PC-9 (cell line): ENCODE measurements around the gene PPP2R2B. TPM values are rescaled to one million over a fixed set of nuclear protein-coding genes. Genes with fewer than 3 reads are reported as not detected.

Experiments used
- BruUV-seq: library from RNA; stranded (reverse); fragments of 400-500 nt; replicated peaks from 2 replicates; lab custom pipeline; 2021; lab: Mats Ljungman, UMichigan
- CTCF ChIA-PET: fragments of 300-600 bp; sonication (Branson Sonifier 250); formaldehyde crosslinking; loops from one replicate; lab custom pipeline; 2022; ENCODE audit warnings: antibody characterized with exemption; lab: Charles Lee
- POLR2A ChIA-PET: fragments of 300-600 bp; sonication (Branson Sonifier 250); formaldehyde crosslinking; loops from one replicate; lab custom pipeline; 2022; ENCODE audit warnings: antibody characterized with exemption; ENCODE audit not compliant: unreplicated experiment; lab: Charles Lee
- DNase-seq, 2 experiments: peaks; one replicate each; pipeline versions ENCODE4 v3.0.0 to v3.0.0-alpha.2; 2015 to 2022; ENCODE audit warnings: mixed read lengths in 1 of 2
- H2AFZ ChIP-seq: fragments of 200-600 bp; sonication (generic); 2 replicates; pipeline ENCODE4 v1.8.1; 2017; ENCODE audit warnings: antibody characterized with exemption
- H3F3A ChIP-seq: fragments of 200-600 bp; sonication (generic); 2 replicates; pipeline ENCODE4 v1.8.1; 2017; ENCODE audit warnings: antibody characterized with exemption, mild to moderate bottlenecking, low read depth; ENCODE audit not compliant: insufficient read depth
- H3K27ac ChIP-seq: fragments of 200-600 bp; sonication (generic); 2 replicates; pipeline ENCODE4 v1.6.1; 2016; ENCODE audit warnings: mixed run types
- H3K27me3 ChIP-seq: fragments of 200-600 bp; sonication (generic); 2 replicates; pipeline ENCODE4 v1.6.1; 2016; ENCODE audit warnings: low read depth, mixed run types; ENCODE audit not compliant: insufficient read depth
- H3K36me3 ChIP-seq: fragments of 200-600 bp; sonication (generic); 2 replicates; pipeline ENCODE4 v1.6.1; 2016; ENCODE audit warnings: low read depth, mixed run types
- H3K4me1 ChIP-seq: fragments of 200-600 bp; sonication (generic); replicated peaks from 2 replicates; pipeline ENCODE4 v1.6.1; 2016; ENCODE audit warnings: mixed run types; ENCODE audit not compliant: insufficient read depth
- H3K4me2 ChIP-seq: fragments of 200-600 bp; sonication (generic); 2 replicates; pipeline ENCODE4 v1.6.1; 2017; ENCODE audit warnings: mixed run types
- H3K4me3 ChIP-seq: fragments of 200-600 bp; sonication (generic); 2 replicates; pipeline ENCODE4 v1.6.1; 2016; ENCODE audit warnings: mixed run types
- H3K79me2 ChIP-seq: fragments of 200-600 bp; sonication (generic); 2 replicates; pipeline ENCODE4 v1.6.1; 2017; ENCODE audit warnings: low read depth, mixed run types
- H3K9me2 ChIP-seq: fragments of 200-600 bp; sonication (generic); 2 replicates; pipeline ENCODE4 v1.8.1; 2017; ENCODE audit warnings: mild to moderate bottlenecking; ENCODE audit not compliant: insufficient read depth
- H3K9me3 ChIP-seq: fragments of 200-600 bp; sonication (generic); 2 replicates; pipeline ENCODE4 v1.8.1; 2016; ENCODE audit warnings: low read depth; ENCODE audit not compliant: insufficient read depth
- H4K20me1 ChIP-seq: fragments of 200-600 bp; sonication (generic); 2 replicates; pipeline ENCODE4 v1.8.1; 2017; ENCODE audit not compliant: insufficient read depth
- CTCF ChIP-seq: fragments of 200-600 bp; sonication (generic); conservative IDR thresholded peaks from 2 replicates; pipeline ENCODE4 v1.6.1; 2017; ENCODE audit warnings: mixed run types, antibody characterized with exemption, mild to moderate bottlenecking, moderate library complexity
- EZH2 ChIP-seq: fragments of 200-600 bp; sonication (generic); IDR thresholded peaks from 2 replicates; pipeline ENCODE4 v1.8.0; 2017; ENCODE audit warnings: antibody characterized with exemption, low read depth
- intact Hi-C: fragments of 100-400 bp; cut with micrococcal nuclease; formaldehyde crosslinking; loops from one replicate; pipeline ENCODE4 v1.10.0; 2022; ENCODE audit not compliant: unreplicated experiment
- total RNA-seq: library from RNA; stranded (reverse); gene quantifications from 2 replicates; pipeline ENCODE4 v1.2.3, GENCODE V29; 2021

PPP2R2B gene
- total RNA-seq, 1 experiment from 2014 or later, result not detected

- Histone ChIP-seq H3K27ac (no peak overlapping the region), H3K9me2 (no peaks in the 10 kb centered on the region), H3K4me2 (no peak overlapping the region), H3F3A (no peaks in the 10 kb centered on the region), H2AFZ (no peak overlapping the region), H3K4me3 (no peak overlapping the region), H4K20me1 (no peaks in the 10 kb centered on the region), H3K27me3 (no peaks in the 10 kb centered on the region), H3K36me3 (no peaks in the 10 kb centered on the region), H3K9me3 (no peaks in the 10 kb centered on the region), H3K4me1 (no peaks in the 10 kb centered on the region), H3K79me2 (no peaks in the 10 kb centered on the region)
- ChIA-PET POLR2A (no interaction called here), CTCF (no interaction called here)
- no peak for DNase-seq
- no peak for TF ChIP-seq CTCF
- intact Hi-C loops, result no loop called here
- BruUV-seq, result no TSS peak
These were observed 113.3 kb downstream of the PPP2R2B start for GRCh38 chr5:146765089-146765832.

- H3K4me2 ChIP-seq, result no peak overlapping the region
- H3K27ac ChIP-seq, result no peak overlapping the region
- no TSS peak for BruUV-seq
- ChIA-PET CTCF (interaction anchor here (0.7 kb wide), 1 partner anchor 201 kb away, joined by 3 read pairs; no protein-coding TSS in a partner anchor), POLR2A (no interaction called here)
- H3K4me1 ChIP-seq, result no peaks in the 10 kb centered on the region
- no peaks in the 10 kb centered on the region for H3K36me3 ChIP-seq
- TF ChIP-seq EZH2 (no peak), CTCF (no peak)
- H3K27me3 ChIP-seq, result no peaks in the 10 kb centered on the region
- DNase-seq, result no peak
- H3F3A ChIP-seq, result no peaks in the 10 kb centered on the region
- no peaks in the 10 kb centered on the region for H3K79me2 ChIP-seq
- H3K4me3 ChIP-seq, result no peak overlapping the region
- no peaks in the 10 kb centered on the region for H3K9me3 ChIP-seq
- intact Hi-C loops, result no loop called here
- no peak overlapping the region for H2AFZ ChIP-seq
- H3K9me2 ChIP-seq, result no peaks in the 10 kb centered on the region
- no peaks in the 10 kb centered on the region for H4K20me1 ChIP-seq
These were observed 115.7 kb downstream of the PPP2R2B start for GRCh38 chr5:146762830-146763229.

GRCh38 chr5:146761811-146762210 is 116.7 kb downstream of the PPP2R2B start:
- Histone ChIP-seq H3K4me1 (no peaks in the 10 kb centered on the region), H3K9me3 (no peaks in the 10 kb centered on the region), H4K20me1 (no peaks in the 10 kb centered on the region), H3K27ac (no peak overlapping the region), H3K27me3 (0 out of 2 replicates have a peak, but pooled peaks cover 2% of the 10 kb centered on the region), H3K9me2 (no peaks in the 10 kb centered on the region), H3K79me2 (no peaks in the 10 kb centered on the region), H2AFZ (no peak overlapping the region), H3K4me2 (no peak overlapping the region), H3F3A (no peaks in the 10 kb centered on the region), H3K4me3 (no peak overlapping the region), H3K36me3 (no peaks in the 10 kb centered on the region)
- no peak for DNase-seq
- ChIA-PET POLR2A (no interaction called here), CTCF (no interaction called here)
- no peak for TF ChIP-seq CTCF
- TF ChIP-seq EZH2, result no peak
- intact Hi-C loops, result no loop called here
- no TSS peak for BruUV-seq
